ENCODE results near the gene ANXA5.
"Not testable (repeated sequence)": the region's sequence is repeated elsewhere in the genome, so short reads cannot be mapped to it uniquely, and the experiment has no call there.

The ANXA5 gene

DNA sequence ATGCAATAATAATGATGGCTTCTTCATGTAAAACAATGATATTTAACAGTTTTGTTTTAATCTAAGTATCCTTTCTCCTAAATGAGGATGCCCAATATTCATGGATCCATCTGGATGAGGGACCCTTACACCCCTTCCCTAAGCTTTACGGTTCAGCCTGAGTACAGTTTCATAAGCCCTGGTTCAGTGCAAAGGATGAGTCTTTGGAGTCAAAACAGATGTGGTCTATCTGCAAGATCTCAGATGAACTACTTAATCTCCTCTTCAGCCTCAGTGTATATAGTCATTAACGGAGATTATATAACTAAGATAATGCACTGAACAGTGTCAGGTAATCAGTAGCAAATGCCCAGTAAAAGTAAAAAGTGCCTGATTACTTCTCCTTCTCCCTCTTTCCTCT lies 22.1 kb downstream of the ANXA5 start:
- H3K4me3 ChIP-seq (ENCODE audit: low read depth, low read length), result no peak overlapping the region
- TF ChIP-seq CTCF (IDR thresholded peaks at IDR 0.05; ENCODE audit: borderline replicate concordance, insufficient read depth, low read depth, low read length), result no peak

DNA sequence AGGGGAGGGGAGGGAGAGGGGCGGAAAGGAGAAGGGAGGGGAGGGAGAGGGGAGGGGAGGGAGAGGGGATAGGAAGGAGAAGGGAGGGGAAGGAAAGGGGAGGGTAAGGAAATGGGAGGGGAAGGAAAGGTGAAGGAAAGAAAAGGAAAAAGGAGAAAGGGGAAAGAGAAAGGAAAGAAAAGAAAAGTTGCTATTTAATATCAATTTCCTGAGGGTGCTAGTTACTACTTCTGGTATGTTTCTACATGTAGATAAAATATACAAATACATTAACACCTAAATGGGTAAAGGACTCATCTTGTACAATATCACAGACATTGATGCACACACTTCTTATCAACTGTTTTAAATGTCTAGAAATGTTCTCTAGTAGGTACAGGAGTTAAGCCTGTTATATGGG lies 22.6 kb downstream of the ANXA5 start:
- no peak overlapping the region for H3K4me3 ChIP-seq (ENCODE audit: low read depth, low read length)
- no peak for TF ChIP-seq CTCF (IDR thresholded peaks at IDR 0.05; ENCODE audit: borderline replicate concordance, insufficient read depth, low read depth, low read length)

DNA sequence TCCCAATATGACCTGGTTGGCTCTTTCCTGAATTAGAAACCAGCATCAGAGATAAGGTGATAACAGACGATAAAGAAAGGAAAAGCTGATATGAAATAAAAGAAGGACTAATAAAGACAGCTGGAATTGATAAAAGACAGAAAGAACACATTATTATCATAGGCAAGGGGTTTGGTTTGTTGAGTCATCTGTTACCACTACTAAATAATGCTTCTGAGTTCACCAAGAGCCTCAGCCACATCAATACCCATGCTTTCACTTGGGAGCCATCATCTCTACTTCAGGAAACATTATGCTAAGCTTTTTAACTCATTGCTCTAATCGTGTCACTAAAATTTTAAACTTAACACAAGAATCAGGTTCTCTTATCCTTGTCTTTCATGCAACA lies 27.6 kb downstream of the ANXA5 start:
- H3K4me3 ChIP-seq (ENCODE audit: low read depth, low read length), result no peak overlapping the region
- no peak for TF ChIP-seq CTCF (IDR thresholded peaks at IDR 0.05; ENCODE audit: borderline replicate concordance, insufficient read depth, low read depth, low read length)

DNA sequence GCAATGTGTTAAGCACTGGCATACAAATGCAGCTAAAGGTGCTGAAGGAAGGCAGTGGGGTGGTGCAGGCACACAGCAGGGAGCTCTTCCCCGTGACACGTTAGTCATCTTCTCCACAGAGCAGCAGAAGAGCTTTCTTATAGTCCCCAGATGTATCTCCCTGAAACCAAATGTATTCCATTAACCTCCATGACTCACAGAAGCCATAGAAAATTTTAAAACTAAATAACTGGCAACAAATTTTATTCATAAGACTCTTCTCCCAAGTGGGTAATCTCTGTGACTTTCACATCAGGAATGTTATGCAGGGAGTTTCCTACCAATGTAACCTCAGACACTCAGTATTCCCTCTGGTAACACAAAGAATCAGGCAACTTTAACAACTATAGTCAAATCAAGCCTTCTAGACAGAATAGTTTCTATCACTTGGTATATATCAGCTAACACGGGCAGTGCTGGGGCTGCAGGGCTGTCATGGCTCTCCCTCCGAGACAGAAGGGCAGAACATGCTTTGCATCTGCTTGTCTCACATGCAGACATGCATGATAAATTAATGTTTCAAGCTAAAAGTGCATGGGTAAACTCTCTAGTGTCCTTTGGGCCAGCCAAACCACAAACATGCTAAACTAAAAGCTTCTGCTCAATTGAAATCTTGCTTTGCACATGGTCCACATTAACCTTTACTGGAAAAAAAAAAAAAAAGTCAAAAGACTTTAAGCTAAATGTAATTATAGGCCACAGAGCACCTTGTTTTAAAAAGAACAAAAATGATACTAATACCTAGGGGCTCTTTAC lies 28.2 kb downstream of the ANXA5 start:
- TF ChIP-seq CTCF (IDR thresholded peaks at IDR 0.05; ENCODE audit: borderline replicate concordance, insufficient read depth, low read depth, low read length), result no peak
- H3K4me3 ChIP-seq (ENCODE audit: low read depth, low read length), result no peak overlapping the region

GRCh38 chr4:121666091-121666679 lies 30.6 kb downstream of the ANXA5 start:
- H3K4me3 ChIP-seq (ENCODE audit: low read depth, low read length), result no peak overlapping the region
- TF ChIP-seq CTCF (IDR thresholded peaks at IDR 0.05; ENCODE audit: borderline replicate concordance, insufficient read depth, low read depth, low read length), result no peak

DNA sequence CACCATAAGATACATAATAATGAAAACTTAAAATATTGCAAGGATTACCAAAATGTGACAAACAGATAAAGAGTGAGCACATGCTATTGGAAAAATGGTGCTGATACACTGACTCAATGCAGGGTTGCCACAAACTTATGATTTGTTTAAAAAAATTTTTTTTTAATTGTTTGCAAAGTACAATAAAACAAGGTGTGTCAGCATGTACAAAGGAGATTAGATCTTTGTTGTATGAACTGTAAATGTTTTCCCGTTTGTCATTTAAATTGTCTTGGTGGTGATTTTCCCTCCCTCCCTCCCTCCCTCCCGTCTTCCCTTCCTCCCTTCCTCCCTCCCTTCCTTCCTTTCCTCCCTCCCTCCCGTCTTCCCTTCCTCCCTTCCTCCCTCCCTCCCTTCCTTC lies 31.4 kb downstream of the ANXA5 start:
- no peak for TF ChIP-seq CTCF (IDR thresholded peaks at IDR 0.05; ENCODE audit: borderline replicate concordance, insufficient read depth, low read depth, low read length)
- H3K4me3 ChIP-seq (ENCODE audit: low read depth, low read length), result no peak overlapping the region

DNA sequence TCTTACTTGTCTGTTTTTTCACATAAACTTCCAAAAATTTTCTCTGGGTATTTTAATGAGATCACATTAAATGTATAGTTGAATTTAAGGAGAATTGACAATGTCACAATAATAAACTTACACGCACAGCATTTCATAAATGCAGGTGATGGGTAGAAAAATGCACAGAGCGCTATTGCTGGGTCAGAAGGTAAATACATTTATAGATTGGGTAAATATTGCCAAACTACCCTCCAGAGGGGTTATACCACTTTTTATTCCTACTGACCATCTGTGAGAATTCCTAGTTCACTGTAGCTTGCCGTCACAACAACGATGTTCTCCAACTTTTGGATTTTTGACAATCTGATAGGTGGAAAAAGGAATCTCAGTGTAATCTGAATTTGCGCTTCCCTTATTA lies 34.6 kb downstream of the ANXA5 start:
- no peak overlapping the region for H3K4me3 ChIP-seq (ENCODE audit: low read depth, low read length)
- TF ChIP-seq CTCF (IDR thresholded peaks at IDR 0.05; ENCODE audit: borderline replicate concordance, insufficient read depth, low read depth, low read length), result no peak

DNA sequence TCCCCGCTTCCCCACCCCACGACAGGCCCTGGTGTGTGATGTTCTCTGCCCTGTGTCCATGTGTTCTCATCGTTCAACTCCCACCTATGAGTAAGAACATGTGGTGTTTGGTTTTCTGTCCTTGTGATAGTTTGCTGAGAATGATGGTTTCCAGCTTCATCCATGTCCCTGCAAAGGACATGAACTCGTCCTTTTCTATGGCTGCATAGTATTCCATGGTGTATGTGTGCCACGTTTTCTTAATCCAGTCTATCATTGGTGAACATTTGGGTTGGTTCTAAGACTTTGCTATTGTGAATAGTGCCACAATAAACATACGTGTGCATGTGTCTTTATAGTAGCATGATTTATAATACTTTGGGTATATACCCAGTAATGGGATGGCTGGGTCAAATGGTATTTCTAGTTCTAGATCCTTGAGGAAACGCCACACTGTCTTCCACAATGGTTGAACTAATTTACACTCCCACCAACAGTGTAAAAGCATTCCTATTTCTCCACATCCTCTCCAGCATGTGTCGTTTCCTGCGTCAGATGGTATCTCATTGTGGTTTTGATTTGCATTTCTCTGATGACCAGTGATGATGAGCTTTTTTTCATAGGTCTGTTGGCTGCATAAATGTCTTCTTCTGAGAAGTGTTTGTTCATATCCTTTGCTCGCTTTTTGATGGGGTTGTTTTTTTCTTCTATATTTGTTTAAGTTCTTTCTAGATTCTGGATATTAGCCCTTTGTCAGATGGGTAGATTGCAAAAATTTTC lies 36.4 kb downstream of the ANXA5 start:
- H3K4me3 ChIP-seq (ENCODE audit: low read depth, low read length), result not testable (repeated sequence)
